Activated CD8-positive, alpha-beta T cell treated with anti-CD3 and anti-CD28 coated beads, Interleukin-2, amount 10 ng/mL, durations not matched to agents 7 days and 5 days (primary cell): ENCODE data around the gene QKI. TPM values are rescaled to one million over a fixed set of nuclear protein-coding genes. Genes with fewer than 3 reads are reported as not detected.

ENCODE experiments used
- ATAC-seq: fragments of 150-1000 bp; cut with Tn5 transposase; one replicate; pipeline ENCODE4 v1.10.0; 2021; ENCODE audit warnings: moderate library complexity
- CTCF ChIA-PET: fragments of 350-600 bp; sonication (Branson Sonifier 250); formaldehyde crosslinking; loops from one replicate; lab custom pipeline; 2021; ENCODE audit warnings: antibody characterized with exemption; lab: Charles Lee
- POLR2A ChIA-PET: fragments of 350-600 bp; sonication (Branson Sonifier 250); formaldehyde crosslinking; loops from one replicate; lab custom pipeline; 2021; ENCODE audit warnings: antibody characterized with exemption; lab: Charles Lee
- DNase-seq: peaks from one replicate; pipeline ENCODE4 v3.0.0-alpha.2; 2020
- H3K27ac Mint-ChIP-seq: one replicate; pipeline ENCODE4 v1.8.0; 2021; ENCODE audit warnings: mild to moderate bottlenecking, mixed read lengths
- H3K27me3 Mint-ChIP-seq: one replicate; pipeline ENCODE4 v1.8.0; 2021; ENCODE audit warnings: low read depth, mixed read lengths
- H3K36me3 Mint-ChIP-seq: one replicate; pipeline ENCODE4 v1.8.0; 2021; ENCODE audit warnings: low read depth, mixed read lengths
- H3K4me1 Mint-ChIP-seq: one replicate; pipeline ENCODE4 v1.8.0; 2021; ENCODE audit warnings: low read depth, mixed read lengths
- H3K4me3 Mint-ChIP-seq: one replicate; pipeline ENCODE4 v1.8.0; 2021; ENCODE audit warnings: mild to moderate bottlenecking, mixed read lengths
- H3K9me3 Mint-ChIP-seq: one replicate; pipeline ENCODE4 v1.8.0; 2022; ENCODE audit warnings: mixed read lengths; ENCODE audit not compliant: insufficient read depth
- total RNA-seq, 2 experiments: library from RNA; stranded (reverse); gene quantifications; one replicate each; pipeline ENCODE4 v1.2.3, GENCODE V29; 2021

The QKI gene
- total RNA-seq, 2 experiments from 2014 or later = 55.3 to 58.6 TPM

DNA sequence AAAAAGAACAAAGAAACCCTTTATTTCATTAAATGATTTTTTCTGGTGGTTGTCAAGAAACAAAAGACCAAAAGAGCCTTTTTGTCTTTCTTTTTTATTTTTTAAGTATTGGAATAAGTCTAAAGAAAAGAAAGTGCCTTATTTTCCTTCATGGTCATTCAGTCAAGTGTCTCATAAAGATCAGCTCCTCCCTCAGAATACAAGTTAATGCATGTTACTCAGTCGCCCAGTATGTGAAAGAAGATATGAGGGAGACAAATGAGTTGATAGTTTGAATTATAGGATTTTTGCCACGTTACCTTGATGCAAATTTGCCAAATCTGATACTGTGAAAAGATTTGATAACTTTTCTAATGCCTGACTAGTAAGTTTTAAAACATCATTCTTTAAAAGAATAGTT, 157.2 kb downstream of the QKI start:
- Mint-ChIP-seq H3K9me3 (no peaks in the 10 kb centered on the region), H3K27me3 (no peaks in the 10 kb centered on the region), H3K4me1 (no peaks in the 10 kb centered on the region), H3K4me3 (no peak overlapping the region), H3K36me3 (peaks cover 21% of the 10 kb centered on the region), H3K27ac (no peak overlapping the region)
- CTCF ChIA-PET = no interaction called here
- ATAC-seq = no peak
- no peak for DNase-seq
- POLR2A ChIA-PET = no interaction called here

GRCh38 chr6:163572612-163573011, 158.1 kb downstream of the QKI start:
- Mint-ChIP-seq H3K27ac (no peak overlapping the region), H3K27me3 (no peaks in the 10 kb centered on the region), H3K9me3 (no peaks in the 10 kb centered on the region), H3K4me3 (no peak overlapping the region), H3K4me1 (no peaks in the 10 kb centered on the region), H3K36me3 (peaks cover 18% of the 10 kb centered on the region)
- CTCF ChIA-PET = no interaction called here
- no peak for ATAC-seq
- no peak for DNase-seq
- POLR2A ChIA-PET = no interaction called here

- ChIA-PET POLR2A (no interaction called here), CTCF (no interaction called here)
- no peak for ATAC-seq
Observed at GRCh38 chr6:163573503-163574179, 159.1 kb downstream of the QKI start.

GRCh38 chr6:163576114-163576513, 161.6 kb downstream of the QKI start:
- no peak overlapping the region for H3K27ac Mint-ChIP-seq
- CTCF ChIA-PET = no interaction called here

More at GRCh38 chr6:163573503-163574179, 159.1 kb downstream of the QKI start:
- H3K4me1 Mint-ChIP-seq = no peaks in the 10 kb centered on the region
- H3K27ac Mint-ChIP-seq = no peak overlapping the region
- no peak overlapping the region for H3K4me3 Mint-ChIP-seq
- H3K36me3 Mint-ChIP-seq = peaks cover 18% of the 10 kb centered on the region
- H3K27me3 Mint-ChIP-seq = no peaks in the 10 kb centered on the region
- no peaks in the 10 kb centered on the region for H3K9me3 Mint-ChIP-seq
- DNase-seq = no peak

GRCh38 chr6:163577404-163577803, 162.9 kb downstream of the QKI start:
- Mint-ChIP-seq H3K4me3 (no peak overlapping the region), H3K4me1 (no peaks in the 10 kb centered on the region), H3K27me3 (no peaks in the 10 kb centered on the region), H3K36me3 (peaks cover 4% of the 10 kb centered on the region), H3K27ac (no peak overlapping the region), H3K9me3 (no peaks in the 10 kb centered on the region)
- CTCF ChIA-PET = no interaction called here
- POLR2A ChIA-PET = no interaction called here
- DNase-seq = no peak
- no peak for ATAC-seq

More at GRCh38 chr6:163576114-163576513, 161.6 kb downstream of the QKI start:
- Mint-ChIP-seq H3K36me3 (peaks cover 10% of the 10 kb centered on the region), H3K4me1 (no peaks in the 10 kb centered on the region), H3K27me3 (no peaks in the 10 kb centered on the region), H3K9me3 (no peaks in the 10 kb centered on the region), H3K4me3 (no peak overlapping the region)
- ATAC-seq (no peak), DNase-seq (no peak)
- POLR2A ChIA-PET = no interaction called here

GRCh38 chr6:163579111-163579879, 164.8 kb downstream of the QKI start:
- Mint-ChIP-seq H3K4me1 (no peaks in the 10 kb centered on the region), H3K4me3 (no peak overlapping the region), H3K27me3 (no peaks in the 10 kb centered on the region), H3K27ac (no peak overlapping the region), H3K9me3 (no peaks in the 10 kb centered on the region), H3K36me3 (no peaks in the 10 kb centered on the region)
- ChIA-PET CTCF (interaction anchor here (0.6 kb wide), 1 partner anchor 20 kb away, joined by 3 read pairs; no protein-coding TSS in a partner anchor), POLR2A (no interaction called here)
- ATAC-seq (no peak), DNase-seq (no peak)

DNA sequence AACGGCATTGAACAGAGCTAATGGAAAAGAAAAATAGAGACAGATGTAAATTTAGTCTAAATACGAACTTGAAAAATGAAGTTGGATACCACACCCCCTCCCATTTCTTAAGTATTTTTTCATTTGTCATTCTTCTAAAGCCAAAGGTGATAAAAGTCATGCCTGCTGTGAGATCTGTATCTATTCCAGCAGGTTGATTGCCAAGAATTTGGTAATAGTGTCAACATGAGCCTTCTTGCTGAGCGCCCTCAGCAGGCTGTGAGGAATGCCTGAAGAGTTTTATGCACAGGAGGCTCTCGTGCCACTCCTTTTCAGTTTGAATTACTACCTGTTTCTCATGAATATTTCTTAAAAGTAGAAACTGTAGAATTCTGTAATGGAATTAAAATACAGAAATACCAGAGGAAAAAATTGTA, 165.4 kb downstream of the QKI start:
- ATAC-seq (no peak), DNase-seq (no peak)
- ChIA-PET POLR2A (no interaction called here), CTCF (interaction anchor here (0.6 kb wide), 1 partner anchor 20 kb away, joined by 3 read pairs; no protein-coding TSS in a partner anchor)
- Mint-ChIP-seq H3K27me3 (no peaks in the 10 kb centered on the region), H3K9me3 (no peaks in the 10 kb centered on the region), H3K4me3 (no peak overlapping the region), H3K4me1 (no peaks in the 10 kb centered on the region), H3K36me3 (no peaks in the 10 kb centered on the region), H3K27ac (no peak overlapping the region)

- H3K27me3 Mint-ChIP-seq = no peaks in the 10 kb centered on the region
- ChIA-PET CTCF (no interaction called here), POLR2A (no interaction called here)
Observed at GRCh38 chr6:163580311-163581030, 166.0 kb downstream of the QKI start.

DNA sequence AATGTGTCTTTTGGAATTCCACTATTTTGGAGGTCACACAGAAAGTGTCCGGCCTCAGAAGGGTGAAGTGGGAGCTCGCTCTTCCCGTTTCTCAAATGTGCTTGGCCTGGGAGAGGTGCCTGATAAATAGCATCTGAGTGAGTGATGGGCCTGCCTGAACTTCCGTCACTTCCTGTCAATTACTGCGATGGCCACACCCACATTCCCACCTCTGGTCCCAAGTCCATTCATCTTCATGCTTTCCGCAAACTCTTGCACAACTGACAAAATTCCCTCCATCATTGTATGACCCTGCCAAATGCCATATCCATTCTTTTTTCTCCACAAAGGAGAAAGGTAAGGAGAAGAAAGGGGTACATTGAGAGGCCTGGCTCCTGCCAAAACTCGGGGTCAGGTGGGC, 169.0 kb downstream of the QKI start:
- H3K27ac Mint-ChIP-seq = no peak overlapping the region
- H3K4me1 Mint-ChIP-seq = no peaks in the 10 kb centered on the region
- H3K36me3 Mint-ChIP-seq = no peaks in the 10 kb centered on the region
- no peak for ATAC-seq
- no peaks in the 10 kb centered on the region for H3K27me3 Mint-ChIP-seq
- no peak for DNase-seq
- H3K4me3 Mint-ChIP-seq = no peak overlapping the region
- ChIA-PET CTCF (no interaction called here), POLR2A (no interaction called here)
- H3K9me3 Mint-ChIP-seq = no peaks in the 10 kb centered on the region

More at GRCh38 chr6:163580311-163581030, 166.0 kb downstream of the QKI start:
- ATAC-seq = no peak
- H3K36me3 Mint-ChIP-seq = no peaks in the 10 kb centered on the region
- no peaks in the 10 kb centered on the region for H3K4me1 Mint-ChIP-seq
- no peak for DNase-seq
- H3K27ac Mint-ChIP-seq = no peak overlapping the region
- no peaks in the 10 kb centered on the region for H3K9me3 Mint-ChIP-seq
- H3K4me3 Mint-ChIP-seq = no peak overlapping the region

- H3K4me3 Mint-ChIP-seq = no peak overlapping the region
- CTCF ChIA-PET = no interaction called here
- no peak for ATAC-seq
- peaks cover 15% of the 10 kb centered on the region for H3K9me3 Mint-ChIP-seq
- H3K27me3 Mint-ChIP-seq = no peaks in the 10 kb centered on the region
- DNase-seq = no peak
- POLR2A ChIA-PET = no interaction called here
- H3K27ac Mint-ChIP-seq = no peak overlapping the region
- no peaks in the 10 kb centered on the region for H3K4me1 Mint-ChIP-seq
- no peaks in the 10 kb centered on the region for H3K36me3 Mint-ChIP-seq
Observed at GRCh38 chr6:163585932-163586437, 171.5 kb downstream of the QKI start.

- Mint-ChIP-seq H3K4me3 (no peak overlapping the region), H3K36me3 (no peaks in the 10 kb centered on the region), H3K27me3 (no peaks in the 10 kb centered on the region), H3K27ac (no peak overlapping the region), H3K9me3 (peaks cover 17% of the 10 kb centered on the region), H3K4me1 (no peaks in the 10 kb centered on the region)
- POLR2A ChIA-PET = interaction anchor here (0.5 kb wide), 1 partner anchor 35 kb away, joined by 3 read pairs; no protein-coding TSS in a partner anchor
- no peak for ATAC-seq
- CTCF ChIA-PET = no interaction called here
- DNase-seq = no peak
Observed at GRCh38 chr6:163586888-163587287, 172.4 kb downstream of the QKI start.
